Stromal cell of bone marrow (primary cell): ENCODE data around the gene MAMDC4.
"Not testable (repeated sequence)": the region's sequence is repeated elsewhere in the genome, so short reads cannot be mapped to it uniquely, and the experiment has no call there.

Experiments used
- DNase-seq: peaks from one replicate; pipeline ENCODE4 v3.0.0-alpha.2; 2012; ENCODE audit warnings: low read depth

Gene MAMDC4

GRCh38 chr9:136851941-136852663 lies at the start of gene MAMDC4:
MAMDC4 (plus strand) TSS chr9:136852346; CDS start chr9:136852417, 71 bp downstream.
- no peak for DNase-seq

- not testable (repeated sequence) for DNase-seq
Observed at GRCh38 chr9:136803009-136803550, 49.1 kb upstream of the MAMDC4 start.

GRCh38 chr9:136803551-136804508 lies 48.3 kb upstream of the MAMDC4 start:
- DNase-seq: no peak

GRCh38 chr9:136804509-136805206 lies 47.5 kb upstream of the MAMDC4 start:
- no peak for DNase-seq

GRCh38 chr9:136805207-136805740 lies 46.9 kb upstream of the MAMDC4 start:
- no peak for DNase-seq

GRCh38 chr9:136806067-136806466 lies 46.1 kb upstream of the MAMDC4 start:
- no peak for DNase-seq

- no peak for DNase-seq
Observed at GRCh38 chr9:136806631-136807201, 45.4 kb upstream of the MAMDC4 start.

- DNase-seq: peak; percentile 49
Observed at GRCh38 chr9:136807281-136808074, 44.7 kb upstream of the MAMDC4 start, which contains the start of gene RABL6. RABL6 (plus strand) TSS chr9:136807948; CDS start chr9:136808197, 249 bp downstream.

GRCh38 chr9:136808075-136808805 lies 43.9 kb upstream of the MAMDC4 start:
- DNase-seq: no peak

GRCh38 chr9:136808806-136809158 lies 43.4 kb upstream of the MAMDC4 start:
- DNase-seq: no peak

GRCh38 chr9:136814725-136815421 lies 37.3 kb upstream of the MAMDC4 start:
- DNase-seq: no peak

GRCh38 chr9:136815422-136815782 lies 36.7 kb upstream of the MAMDC4 start:
- DNase-seq: no peak

GRCh38 chr9:136820971-136821825 lies 30.9 kb upstream of the MAMDC4 start:
- DNase-seq: no peak

- DNase-seq: no peak
Observed at GRCh38 chr9:136821826-136822544, 30.2 kb upstream of the MAMDC4 start.

GRCh38 chr9:136823136-136824046 lies 28.8 kb upstream of the MAMDC4 start:
- DNase-seq: no peak

- DNase-seq: no peak
Observed at GRCh38 chr9:136824496-136825225, 27.5 kb upstream of the MAMDC4 start.
